Activated gamma-delta T cell treated with Interleukin-2 at 50 U/mL for 16 hours (primary cell): ENCODE data around the gene MKRN3.

Source experiments
- DNase-seq: peaks from one replicate; pipeline ENCODE4 v3.0.0-alpha.2; 2020

Gene MKRN3

DNA sequence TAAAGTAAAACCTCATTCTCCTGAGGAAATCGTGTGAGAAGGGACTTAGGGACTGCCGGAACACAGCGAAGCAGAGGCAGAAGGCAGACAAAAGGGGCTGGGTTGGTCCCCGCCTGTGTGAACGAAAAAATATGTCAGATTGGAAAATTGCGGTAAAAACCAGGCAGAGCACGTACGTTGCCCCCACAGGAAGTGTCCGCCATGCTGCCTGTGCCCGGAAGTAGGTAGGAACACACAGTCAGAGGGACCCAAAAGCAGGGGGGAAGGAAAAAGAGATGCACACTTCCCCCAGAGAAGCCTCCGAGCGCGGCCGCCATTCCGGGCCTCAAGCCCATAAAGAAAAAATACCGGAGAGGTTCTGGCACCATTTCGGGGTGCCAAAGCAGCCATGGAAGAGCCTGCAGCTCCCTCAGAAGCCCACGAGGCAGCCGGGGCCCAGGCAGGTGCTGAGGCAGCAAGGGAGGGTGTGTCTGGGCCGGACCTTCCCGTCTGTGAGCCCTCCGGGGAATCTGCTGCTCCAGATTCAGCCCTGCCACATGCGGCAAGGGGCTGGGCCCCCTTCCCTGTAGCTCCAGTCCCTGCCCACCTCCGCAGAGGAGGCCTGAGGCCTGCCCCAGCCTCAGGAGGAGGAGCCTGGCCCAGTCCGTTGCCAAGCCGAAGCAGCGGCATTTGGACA lies at the start of gene MKRN3:
Gene MKRN3 (plus strand): TSS at position 280 of the 676 bp plus-strand sequence. CDS start 109 bp downstream, at position 389.
- peak; percentile 5 for DNase-seq

GRCh38 chr15:23516866-23517265 lies 48.6 kb upstream of the MKRN3 start:
- DNase-seq = no peak

- no peak for DNase-seq
These were observed 47.4 kb upstream of the MKRN3 start for GRCh38 chr15:23518104-23518503.

- DNase-seq = no peak
These were observed 40.7 kb upstream of the MKRN3 start for GRCh38 chr15:23524816-23525215.

GRCh38 chr15:23529891-23530290 lies 35.6 kb upstream of the MKRN3 start:
- no peak for DNase-seq

DNA sequence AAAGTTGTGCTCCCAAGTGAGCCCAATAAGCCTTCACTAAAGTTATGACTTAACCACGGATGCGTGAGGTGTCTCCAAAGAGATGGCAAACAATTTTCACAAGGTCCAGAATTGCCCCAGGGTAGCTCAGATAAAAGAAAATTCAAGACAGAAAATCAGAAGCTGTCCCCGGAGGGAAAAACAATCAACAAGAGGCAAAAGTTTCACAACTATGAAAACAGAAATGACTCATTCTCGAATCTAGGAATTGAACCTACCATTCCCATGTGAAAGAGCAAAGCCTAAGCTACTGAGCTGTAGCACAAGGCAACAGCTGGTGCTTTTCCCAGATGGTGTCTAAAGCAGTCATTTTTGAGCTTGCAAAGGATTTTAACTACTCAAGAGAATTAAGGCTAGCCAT lies 33.5 kb upstream of the MKRN3 start:
- no peak for DNase-seq

- DNase-seq = no peak
These were observed 28.8 kb upstream of the MKRN3 start for GRCh38 chr15:23536659-23537058.

DNA sequence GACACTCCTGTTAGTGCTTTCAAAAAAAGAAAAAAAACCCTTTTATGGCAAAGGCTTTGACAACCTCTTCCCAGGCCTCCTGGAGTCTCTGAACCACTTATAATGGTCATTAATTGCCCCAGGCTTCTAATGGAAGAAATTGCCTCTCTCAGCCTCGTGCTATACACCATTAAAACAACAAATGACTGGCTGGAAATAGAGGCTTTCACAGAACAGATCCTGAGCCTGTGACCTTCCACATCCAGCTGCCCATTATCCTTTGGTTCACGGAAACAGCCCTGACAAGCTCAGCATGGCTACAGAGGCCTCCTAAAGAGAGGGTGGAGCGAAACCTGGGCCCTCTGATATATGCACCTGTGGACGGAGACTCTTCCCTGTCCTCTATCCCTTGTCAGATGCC lies 26.8 kb upstream of the MKRN3 start:
- no peak for DNase-seq

DNA sequence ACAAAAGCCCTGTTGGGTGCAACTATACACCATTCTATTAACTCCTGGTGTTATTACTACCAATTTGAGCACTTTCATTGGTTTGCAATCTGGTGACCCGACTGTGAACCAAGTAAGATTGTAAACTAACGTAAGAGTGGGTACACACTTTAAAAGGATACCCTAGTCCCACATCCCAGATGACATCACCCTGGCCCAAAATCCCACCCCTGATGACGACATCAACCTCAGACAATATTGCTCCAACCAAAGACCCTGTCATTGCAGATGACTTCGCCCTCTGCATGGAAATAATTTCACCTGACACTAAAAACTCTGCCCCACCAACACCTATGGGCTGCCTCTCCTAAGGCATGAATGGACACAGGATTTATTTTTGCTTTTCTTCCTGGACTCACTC lies 25.6 kb upstream of the MKRN3 start:
- DNase-seq = no peak

GRCh38 chr15:23546158-23546557 lies 19.3 kb upstream of the MKRN3 start:
- DNase-seq = no peak

GRCh38 chr15:23548071-23548470 lies 17.4 kb upstream of the MKRN3 start:
- DNase-seq = no peak

DNA sequence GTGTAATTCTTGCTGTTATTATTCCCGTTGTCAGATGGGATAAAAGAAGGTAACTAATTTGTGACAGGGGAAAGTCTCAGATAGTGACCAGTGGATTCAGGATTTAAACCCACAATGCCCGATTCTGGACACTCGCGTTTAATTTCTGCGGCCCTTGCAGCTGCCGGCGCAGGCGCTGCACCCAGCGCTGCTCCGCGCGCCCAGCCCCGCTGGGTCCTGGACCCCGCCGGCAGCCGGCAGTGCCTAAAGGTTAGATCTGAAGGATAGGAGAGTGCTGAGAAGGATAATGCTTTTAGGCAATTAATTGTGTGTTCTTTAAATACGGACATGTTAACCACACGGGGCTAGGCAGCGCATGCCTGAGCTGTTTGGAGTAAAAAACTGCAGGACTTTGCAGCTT lies 3.6 kb upstream of the MKRN3 start:
- no peak for DNase-seq

- no peak for DNase-seq
These were observed 566 bp upstream of the MKRN3 start for GRCh38 chr15:23564821-23565394.

DNA sequence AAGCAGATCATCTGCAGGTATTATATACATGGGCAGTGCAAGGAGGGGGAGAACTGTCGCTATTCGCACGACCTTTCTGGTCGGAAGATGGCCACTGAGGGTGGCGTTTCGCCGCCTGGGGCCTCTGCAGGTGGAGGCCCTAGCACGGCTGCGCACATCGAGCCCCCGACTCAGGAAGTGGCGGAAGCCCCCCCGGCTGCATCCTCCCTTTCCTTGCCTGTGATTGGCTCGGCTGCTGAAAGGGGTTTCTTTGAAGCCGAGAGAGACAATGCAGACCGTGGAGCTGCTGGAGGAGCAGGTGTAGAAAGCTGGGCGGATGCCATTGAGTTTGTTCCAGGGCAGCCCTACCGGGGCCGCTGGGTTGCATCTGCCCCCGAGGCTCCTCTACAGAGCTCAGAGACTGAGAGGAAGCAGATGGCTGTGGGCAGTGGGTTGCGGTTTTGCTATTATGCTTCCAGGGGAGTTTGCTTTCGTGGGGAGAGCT lies 639 bp downstream of the MKRN3 start:
- peak; percentile 23 for DNase-seq

DNA sequence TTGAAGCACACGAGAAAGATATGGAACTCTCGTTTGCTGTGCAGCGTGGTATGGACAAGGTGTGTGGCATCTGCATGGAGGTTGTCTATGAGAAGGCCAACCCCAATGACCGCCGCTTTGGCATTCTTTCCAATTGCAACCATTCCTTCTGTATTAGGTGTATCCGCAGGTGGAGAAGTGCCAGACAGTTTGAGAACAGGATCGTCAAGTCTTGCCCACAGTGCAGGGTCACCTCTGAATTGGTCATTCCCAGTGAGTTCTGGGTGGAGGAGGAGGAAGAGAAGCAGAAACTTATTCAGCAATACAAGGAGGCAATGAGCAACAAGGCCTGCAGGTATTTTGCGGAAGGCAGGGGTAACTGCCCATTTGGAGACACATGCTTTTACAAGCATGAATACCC lies 1.2 kb downstream of the MKRN3 start:
- DNase-seq = no peak

- DNase-seq = no peak
These were observed 2.4 kb downstream of the MKRN3 start for GRCh38 chr15:23567921-23568320.

DNA sequence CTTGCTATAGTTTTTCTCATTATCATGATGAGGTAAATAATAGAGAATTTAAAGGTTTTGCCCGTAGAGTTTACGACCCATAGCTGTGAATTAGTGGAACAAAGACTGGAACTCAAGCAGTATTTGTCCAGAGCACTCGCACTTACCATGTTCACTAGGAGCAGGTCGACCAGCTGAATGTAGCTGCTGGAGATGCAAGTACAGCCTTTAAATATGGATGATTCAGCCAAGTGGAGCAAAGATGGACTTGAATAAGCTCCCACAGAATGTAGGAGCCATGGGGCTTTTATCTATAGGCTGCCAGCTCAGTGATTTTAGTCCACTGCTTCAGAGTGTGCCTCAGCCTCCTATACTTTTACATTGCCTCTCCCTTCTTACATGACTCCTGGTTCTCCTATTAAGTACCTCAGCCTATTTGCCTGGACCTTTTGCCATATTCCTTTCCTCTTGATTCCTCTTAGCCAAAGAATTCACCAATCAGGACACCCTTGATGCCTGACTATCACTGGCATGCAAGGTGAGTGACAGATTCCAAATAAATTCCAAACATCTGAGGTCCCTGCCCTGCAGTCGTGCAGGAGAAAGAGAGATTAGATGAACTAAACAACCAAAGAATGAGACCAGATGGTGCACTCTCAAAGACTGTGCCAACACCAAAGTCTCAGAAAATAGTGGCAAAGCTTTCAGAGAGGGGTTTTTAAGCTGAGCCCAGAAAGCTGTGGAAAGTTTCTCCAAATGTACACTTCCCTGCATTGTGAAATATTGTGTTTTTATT lies 3.9 kb downstream of the MKRN3 start:
- DNase-seq = no peak

DNA sequence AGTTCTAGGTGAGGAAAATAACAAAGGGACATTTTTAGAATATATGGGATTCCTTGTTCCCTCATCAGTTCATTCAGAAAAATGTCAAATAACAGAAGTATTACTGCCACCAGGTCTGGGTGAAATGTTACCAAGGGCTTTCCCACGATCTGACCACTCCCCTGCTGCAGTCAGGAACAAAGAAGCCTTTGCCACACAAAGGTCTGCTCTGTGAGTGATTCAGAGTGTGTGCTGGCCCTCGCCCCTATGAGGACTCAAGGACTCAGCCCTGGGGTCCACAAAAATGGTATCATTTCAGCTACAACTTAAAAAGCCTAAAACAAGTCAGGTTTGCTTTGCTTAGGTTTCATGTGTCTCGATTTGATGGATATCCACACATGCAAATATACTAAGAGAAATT lies 5.0 kb downstream of the MKRN3 start:
- no peak for DNase-seq

DNA sequence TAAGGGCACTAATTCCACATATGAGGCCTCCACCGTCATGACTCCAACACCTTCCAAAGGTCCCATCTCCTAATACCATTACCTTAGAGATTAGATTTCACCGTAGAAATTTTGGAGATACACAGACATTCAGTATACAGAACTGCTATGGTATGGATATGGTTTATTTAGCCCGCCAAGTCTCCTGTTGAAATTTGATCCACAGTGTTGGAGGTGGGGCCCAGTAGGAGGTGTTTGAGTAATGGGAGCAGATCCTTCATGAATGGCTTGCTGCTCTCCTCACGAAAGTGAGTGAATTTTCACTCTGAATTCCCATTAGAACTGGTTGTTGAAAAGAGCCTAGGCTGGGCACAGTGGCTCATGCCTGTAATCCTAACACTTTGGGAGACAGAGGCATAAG lies 7.4 kb downstream of the MKRN3 start:
- DNase-seq = no peak

DNA sequence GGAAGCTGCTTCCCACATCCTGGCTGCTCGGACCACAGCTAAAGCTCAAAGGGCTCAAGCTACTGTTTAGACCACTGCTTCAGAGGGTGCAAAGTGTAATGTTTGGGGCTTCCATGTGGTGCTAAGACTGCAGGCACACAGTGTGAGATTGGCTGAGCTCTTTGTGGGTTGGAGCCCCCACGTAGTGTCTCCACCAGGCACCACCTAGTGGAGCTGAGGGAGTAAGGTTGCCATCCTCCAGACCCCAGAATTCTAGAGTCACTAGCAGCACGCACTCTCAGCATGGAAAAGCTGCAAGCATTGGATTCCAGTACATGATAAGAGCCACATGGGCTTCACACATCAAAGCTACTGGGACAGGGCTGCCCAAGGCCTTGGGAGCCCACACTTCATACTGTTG lies 9.3 kb downstream of the MKRN3 start:
- no peak for DNase-seq

GRCh38 chr15:23576061-23576460 lies 10.6 kb downstream of the MKRN3 start:
- no peak for DNase-seq

- no peak for DNase-seq
These were observed 13.2 kb downstream of the MKRN3 start for GRCh38 chr15:23578521-23579150.

DNA sequence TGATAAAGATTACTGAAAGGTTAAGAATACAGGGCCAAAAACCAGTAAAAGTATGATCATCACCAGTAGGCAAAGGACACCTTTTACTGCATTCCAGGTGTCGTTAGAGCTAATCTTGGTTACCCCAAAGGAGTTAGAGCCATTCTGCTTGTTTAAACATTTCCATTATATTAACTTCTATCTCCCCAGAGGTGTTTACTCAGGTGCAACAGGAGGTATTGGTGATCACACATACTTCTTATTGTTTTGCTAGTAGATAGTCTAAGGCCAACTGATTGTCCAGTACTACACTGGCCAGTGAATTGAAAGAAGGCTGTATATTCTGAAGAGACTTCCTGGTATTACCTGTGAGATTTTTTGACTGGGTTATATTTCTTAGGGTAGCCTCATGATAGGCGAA lies 22.8 kb downstream of the MKRN3 start:
- no peak for DNase-seq

GRCh38 chr15:23589012-23589411 lies 23.5 kb downstream of the MKRN3 start:
- no peak for DNase-seq
